ENCODE measurements around the gene TIGD4. TPM values are rescaled to one million over a fixed set of nuclear protein-coding genes. Genes with fewer than 3 reads are reported as not detected.

TIGD4 gene
- polyA plus RNA-seq, 1 donor from 2014 or later: 0.28 TPM

DNA sequence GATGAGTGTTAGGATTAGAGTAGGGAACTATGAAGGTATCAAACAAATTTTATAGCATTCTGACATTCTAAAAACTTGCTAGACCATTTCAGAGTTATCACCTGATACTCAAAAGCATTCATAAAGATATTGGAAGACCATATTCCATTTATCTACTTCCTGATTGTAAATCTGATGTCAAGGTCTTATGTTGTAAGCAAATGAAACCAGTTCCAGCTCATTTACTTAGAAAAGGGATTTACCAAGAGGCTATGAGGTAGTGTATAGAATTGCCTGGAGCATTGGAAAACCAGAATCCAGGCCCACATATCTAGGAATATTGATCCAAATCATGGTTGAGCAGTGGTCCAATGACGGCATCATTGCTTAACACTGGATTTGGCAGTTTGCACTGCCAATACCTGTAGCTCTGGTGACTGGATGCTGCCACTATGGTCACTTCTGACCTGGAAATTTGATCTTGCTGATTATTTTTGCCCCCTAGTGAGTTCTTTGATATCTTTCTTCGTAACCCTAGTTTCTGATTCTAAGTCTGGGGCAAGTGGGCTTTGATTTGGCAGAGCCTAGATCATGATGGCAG, 25.6 kb upstream of the TIGD4 start:
- Mint-ChIP-seq H3K36me3 (peaks cover 9% of the 10 kb centered on the region), H3K9me3 (no peaks in the 10 kb centered on the region), H3K4me3 (no peak overlapping the region), H3K27ac (no peak overlapping the region), H3K4me1 (peaks cover 19 to 26% (median 20%) of the 10 kb centered on the region in 3 donors), H3K27me3 (no peaks in the 10 kb centered on the region)

DNA sequence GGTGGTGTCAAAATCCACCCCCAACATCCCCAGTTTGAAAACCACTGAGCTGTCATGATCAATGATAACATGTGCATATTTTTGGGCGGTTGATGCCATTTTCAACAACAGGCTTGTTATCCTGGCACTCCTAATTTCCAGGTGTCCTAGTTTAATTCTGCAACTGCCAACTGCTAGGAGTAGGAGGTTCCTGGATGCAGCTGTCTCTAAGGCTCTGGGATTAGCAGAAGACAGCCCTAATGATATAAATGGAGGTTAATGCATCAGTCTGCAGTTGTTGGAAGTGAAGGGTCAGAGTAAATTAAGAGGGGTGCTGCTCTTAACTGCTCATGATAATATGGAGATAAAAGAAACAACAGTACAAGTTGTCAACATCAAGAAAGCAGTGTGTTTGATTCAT, 24.0 kb upstream of the TIGD4 start:
- Mint-ChIP-seq H3K27ac (no peak overlapping the region), H3K27me3 (no peaks in the 10 kb centered on the region), H3K36me3 (peaks cover 7% of the 10 kb centered on the region), H3K9me3 (no peaks in the 10 kb centered on the region), H3K4me1 (peaks cover 18 to 26% (median 23%) of the 10 kb centered on the region in 3 donors), H3K4me3 (no peak overlapping the region)

DNA sequence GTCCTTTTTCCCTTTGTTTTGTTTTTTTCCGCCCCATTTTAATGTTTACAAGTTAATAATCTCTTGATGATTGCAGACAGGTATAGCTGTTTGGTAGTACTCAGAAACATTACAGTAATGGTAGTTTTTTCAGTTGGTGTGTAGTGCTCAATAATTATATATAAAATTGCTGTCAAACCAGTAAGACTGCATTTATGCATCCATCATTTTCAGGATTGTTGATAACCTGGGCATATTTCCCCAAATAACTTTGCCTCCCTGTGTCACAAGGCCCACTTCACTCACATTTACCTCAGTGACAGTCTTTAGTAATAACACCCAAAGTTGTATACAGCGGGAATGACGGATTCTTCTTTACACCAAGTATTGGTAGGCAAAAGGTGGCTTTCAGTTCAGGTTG, 16.4 kb upstream of the TIGD4 start:
- no peak overlapping the region for H3K27ac Mint-ChIP-seq
- peaks cover 7 to 17% (median 14%) of the 10 kb centered on the region in 3 donors for H3K4me1 Mint-ChIP-seq
- peaks cover 2% of the 10 kb centered on the region for H3K36me3 Mint-ChIP-seq
- H3K9me3 Mint-ChIP-seq: no peaks in the 10 kb centered on the region
- H3K27me3 Mint-ChIP-seq: no peaks in the 10 kb centered on the region
- H3K4me3 Mint-ChIP-seq: peak overlapping the region in 1 of 4 donors; percentile 49

DNA sequence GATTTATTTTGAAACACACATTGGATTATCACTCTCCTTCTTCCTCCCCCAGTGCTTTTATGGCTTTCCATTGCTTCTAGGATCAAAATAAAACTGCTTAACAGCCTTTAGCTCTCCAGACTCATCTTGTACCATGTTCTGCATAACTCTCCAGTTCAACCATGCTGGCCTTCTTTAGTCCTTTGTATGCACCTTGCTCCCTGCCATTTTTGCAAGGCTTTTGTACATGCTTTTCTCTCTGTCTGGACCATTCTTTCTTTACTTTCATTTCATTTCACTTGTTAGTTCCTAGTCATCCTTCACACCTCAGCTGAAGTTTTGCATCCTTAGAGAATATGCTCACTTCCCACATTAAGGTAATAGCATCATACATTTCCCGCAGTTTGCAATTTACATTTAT, 7.1 kb upstream of the TIGD4 start:
- Mint-ChIP-seq H3K4me3 (peak overlapping the region; percentile 9 to 30 (median 24)), H3K4me1 (peaks cover 28 to 41% (median 40%) of the 10 kb centered on the region in 3 donors), H3K27me3 (no peaks in the 10 kb centered on the region), H3K9me3 (no peaks in the 10 kb centered on the region), H3K36me3 (no peaks in the 10 kb centered on the region), H3K27ac (peak overlapping the region in 2 of 3 donors; percentile 3 to 69)

DNA sequence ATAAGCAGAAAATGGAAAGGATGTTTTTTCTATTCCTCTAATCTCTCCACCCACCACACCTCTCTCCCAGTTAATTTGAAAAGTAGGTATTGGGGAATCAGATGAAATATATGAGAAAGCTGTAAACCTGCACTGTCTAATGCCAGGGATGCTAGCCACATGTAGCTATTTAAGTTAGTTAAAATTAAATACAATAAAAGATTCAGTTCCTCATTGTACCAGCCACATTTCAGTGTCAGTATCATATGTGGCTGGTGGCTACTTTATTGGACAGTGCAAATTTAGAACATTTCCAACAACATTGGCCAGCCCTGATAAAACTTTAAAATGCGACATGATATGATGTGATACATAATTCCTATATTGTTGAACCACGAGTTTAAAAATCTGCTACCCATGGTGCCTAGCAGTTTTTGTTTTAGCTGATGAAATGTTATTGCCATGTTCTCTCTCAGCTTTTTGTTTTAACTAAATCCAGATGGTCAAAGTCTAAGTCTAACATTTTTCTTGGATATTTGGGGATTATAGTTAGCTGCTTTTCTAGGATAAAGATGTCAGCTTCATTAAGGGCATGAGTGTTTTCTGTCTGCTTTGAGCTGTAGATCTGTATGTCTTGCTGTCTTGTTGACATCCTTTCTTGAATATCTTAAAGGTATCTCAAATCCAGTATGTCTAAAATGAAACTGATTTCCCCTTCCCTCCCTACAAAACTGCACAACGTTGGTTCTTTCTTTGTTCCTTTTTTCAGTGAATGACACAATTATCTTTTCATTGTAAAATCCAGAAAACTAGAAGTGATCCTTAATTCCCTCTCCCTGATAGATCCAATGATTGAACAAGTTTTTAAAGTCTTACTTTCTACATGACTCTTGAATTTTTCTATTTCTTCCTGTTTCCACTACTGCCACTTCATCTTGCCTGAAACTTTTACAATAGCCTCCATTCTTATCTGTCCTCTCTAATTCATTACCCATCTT, 6.4 kb upstream of the TIGD4 start:
- peak overlapping the region in 3 of 4 donors; percentile 1 to 30 (median 9) for H3K4me3 Mint-ChIP-seq
- H3K36me3 Mint-ChIP-seq: no peaks in the 10 kb centered on the region
- H3K27me3 Mint-ChIP-seq: no peaks in the 10 kb centered on the region
- no peaks in the 10 kb centered on the region for H3K9me3 Mint-ChIP-seq
- H3K27ac Mint-ChIP-seq: peak overlapping the region in 2 of 3 donors; percentile 3 to 69
- H3K4me1 Mint-ChIP-seq: peaks cover 30 to 45% (median 41%) of the 10 kb centered on the region in 3 donors

DNA sequence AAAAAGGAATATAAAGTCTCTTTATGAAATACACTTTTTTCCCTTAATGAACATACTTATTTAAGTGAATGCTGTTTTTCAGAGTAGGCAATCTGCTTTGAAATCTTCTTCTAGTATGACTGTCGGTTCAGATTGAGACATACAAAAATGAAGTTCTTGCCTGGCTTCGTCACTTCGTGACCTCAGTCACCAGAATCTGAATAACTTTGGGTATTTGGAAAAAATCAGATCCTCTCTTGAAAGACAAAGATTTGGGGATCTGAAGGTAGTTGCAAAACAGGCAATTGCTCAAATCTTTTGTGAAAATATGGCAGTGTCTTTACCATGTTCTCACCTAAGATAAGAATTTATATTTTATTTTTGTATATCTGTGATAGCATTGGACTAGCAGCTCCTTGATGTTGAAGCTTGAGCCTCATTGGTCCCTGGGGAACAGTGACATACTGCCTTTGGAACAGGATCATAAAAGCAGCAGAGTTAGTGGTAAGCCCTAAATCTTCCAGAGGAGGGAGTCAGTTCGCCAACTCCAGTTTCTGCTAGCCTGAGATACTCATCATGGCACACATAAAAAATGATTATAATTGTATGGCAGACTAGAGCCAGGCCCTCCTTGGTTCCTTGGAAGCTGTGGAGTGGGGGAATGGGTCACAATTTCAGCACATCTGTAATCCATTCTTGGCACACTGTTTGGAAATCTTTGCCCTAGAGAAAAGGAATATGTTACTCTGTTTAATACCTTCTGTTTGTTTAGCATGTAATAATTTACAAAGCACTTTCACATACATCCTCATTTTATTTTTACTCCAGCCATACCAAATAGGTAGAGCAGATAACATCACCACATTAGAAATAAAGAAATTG, 5.2 kb upstream of the TIGD4 start:
- peaks cover 38 to 51% (median 50%) of the 10 kb centered on the region in 3 donors for H3K4me1 Mint-ChIP-seq
- H3K36me3 Mint-ChIP-seq: no peaks in the 10 kb centered on the region
- peak overlapping the region in 1 of 4 donors; percentile 28 for H3K4me3 Mint-ChIP-seq
- H3K27ac Mint-ChIP-seq: peak overlapping the region in 2 of 3 donors; percentile 69 to 81
- no peaks in the 10 kb centered on the region for H3K27me3 Mint-ChIP-seq
- no peaks in the 10 kb centered on the region for H3K9me3 Mint-ChIP-seq

DNA sequence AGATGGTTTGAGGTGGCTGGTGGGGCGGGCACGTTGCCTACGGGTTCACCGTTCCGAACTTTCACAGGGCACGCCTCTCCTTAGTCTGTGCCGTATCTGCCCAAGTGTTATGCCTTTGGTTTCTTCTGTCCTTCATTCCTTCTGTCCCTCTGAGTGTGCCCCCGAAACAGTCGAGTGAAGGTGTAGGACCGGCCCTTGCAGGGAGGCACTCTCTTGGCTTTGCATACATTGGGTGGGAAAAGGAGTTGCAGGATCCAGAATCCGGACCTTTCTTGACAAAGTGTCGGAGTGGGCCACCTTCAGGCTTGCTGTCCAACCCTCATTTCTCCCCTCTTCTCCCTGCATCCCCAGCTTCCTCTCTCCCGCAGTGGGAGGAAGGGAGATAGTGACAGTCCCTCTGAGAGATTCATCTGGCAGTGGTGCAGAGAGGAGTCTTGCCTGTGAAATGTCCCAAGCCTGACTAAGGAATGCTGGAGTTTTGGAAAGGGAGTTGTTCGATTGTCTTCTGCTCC, 793 bp upstream of the TIGD4 start:
- peak overlapping the region; percentile 93 to 99 (median 98) for H3K27ac Mint-ChIP-seq
- H3K27me3 Mint-ChIP-seq: no peaks in the 10 kb centered on the region
- H3K4me1 Mint-ChIP-seq: peaks cover 38 to 53% (median 44%) of the 10 kb centered on the region in 3 donors
- H3K9me3 Mint-ChIP-seq: no peaks in the 10 kb centered on the region
- H3K4me3 Mint-ChIP-seq: peak overlapping the region; percentile 97 to 100 (median 100)
- H3K36me3 Mint-ChIP-seq: no peaks in the 10 kb centered on the region

DNA sequence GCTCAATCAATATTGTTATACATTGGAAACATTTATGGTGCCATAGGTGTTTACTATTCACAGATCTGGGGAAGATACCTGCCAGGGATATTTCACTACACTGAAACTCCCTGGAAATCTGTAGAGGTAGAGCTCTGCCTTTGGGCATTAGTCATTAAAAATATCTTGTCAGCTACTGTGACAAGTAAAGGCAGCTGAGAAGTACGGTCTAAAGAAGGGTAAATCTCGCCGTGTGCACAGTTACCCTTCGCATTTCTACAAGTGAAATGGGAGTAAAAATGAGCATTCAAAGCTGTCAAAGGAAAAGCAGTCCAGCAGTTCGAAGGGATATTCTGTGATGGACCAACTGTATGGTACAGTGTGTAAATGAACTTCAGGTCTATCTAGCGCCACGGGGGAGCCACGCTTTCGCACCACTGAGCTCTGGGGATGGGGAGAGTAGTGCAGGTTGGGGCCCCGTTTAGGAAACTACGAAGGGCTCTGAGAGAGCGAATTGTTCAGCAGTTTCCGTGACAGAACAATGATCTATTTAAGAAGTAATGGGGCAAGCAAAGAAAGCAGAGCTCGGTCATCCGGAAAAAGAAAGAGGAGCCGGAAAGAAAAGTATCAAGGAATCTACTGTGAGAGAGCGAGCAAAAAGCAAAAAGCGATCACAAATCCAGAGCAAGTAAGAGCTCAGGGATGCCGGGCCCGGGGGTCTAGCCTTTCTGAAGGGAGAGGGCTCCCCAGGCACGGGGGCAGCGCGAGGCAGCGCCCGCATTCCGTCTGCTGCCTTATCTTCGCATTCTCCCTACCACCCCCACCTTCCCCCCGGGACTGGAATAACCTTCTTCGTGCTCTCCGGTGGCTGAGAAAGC, 646 bp downstream of the TIGD4 start:
- H3K4me1 Mint-ChIP-seq: peaks cover 37 to 49% (median 38%) of the 10 kb centered on the region in 3 donors
- H3K9me3 Mint-ChIP-seq: no peaks in the 10 kb centered on the region
- H3K27me3 Mint-ChIP-seq: no peaks in the 10 kb centered on the region
- no peaks in the 10 kb centered on the region for H3K36me3 Mint-ChIP-seq
- peak overlapping the region; percentile 93 to 99 (median 98) for H3K27ac Mint-ChIP-seq
- H3K4me3 Mint-ChIP-seq: peak overlapping the region; percentile 97 to 100 (median 100)

DNA sequence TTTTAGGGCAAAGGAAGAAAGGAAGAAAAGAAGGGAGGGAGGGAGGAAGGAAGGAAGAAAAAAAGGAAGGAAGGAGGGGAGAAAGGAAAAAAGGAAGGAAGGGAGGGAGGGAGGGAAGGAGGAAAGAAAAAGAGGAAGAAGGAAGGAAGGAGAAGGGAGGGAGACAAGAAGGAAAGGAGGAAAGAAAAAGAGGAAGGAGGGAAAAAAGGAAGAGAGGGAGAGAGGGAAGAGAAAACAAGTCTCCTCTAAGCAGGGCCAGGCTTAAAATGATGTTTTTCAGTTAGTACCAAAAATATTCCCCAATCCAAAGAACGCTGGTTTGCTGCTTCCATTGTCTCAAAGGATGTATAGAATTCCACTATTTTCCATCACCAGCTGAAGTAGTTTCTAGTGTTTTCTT, 2.0 kb downstream of the TIGD4 start:
- Mint-ChIP-seq H3K9me3 (no peaks in the 10 kb centered on the region), H3K36me3 (no peaks in the 10 kb centered on the region), H3K27me3 (no peaks in the 10 kb centered on the region), H3K4me3 (peak overlapping the region in 1 of 4 donors; percentile 100), H3K27ac (no peak overlapping the region), H3K4me1 (peaks cover 30 to 46% (median 33%) of the 10 kb centered on the region in 3 donors)

DNA sequence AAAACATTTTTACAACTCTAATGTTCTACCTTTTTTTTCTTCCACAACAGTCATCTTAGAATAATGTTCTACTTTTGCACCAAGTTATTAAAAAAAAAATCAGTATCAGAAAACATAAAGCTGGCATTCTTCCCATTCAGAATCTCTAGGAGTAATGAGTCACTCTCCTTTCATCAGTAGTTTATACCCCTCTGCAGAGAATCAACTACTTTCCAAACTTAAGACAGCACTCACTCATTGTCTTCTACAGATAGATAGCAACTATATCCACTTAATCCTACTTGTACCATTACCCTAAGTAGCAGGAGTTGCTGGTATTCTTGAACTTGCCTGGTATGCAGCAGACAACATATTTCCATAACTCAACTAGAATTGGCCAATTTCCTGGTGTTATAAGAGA, 3.2 kb downstream of the TIGD4 start:
- Mint-ChIP-seq H3K36me3 (no peaks in the 10 kb centered on the region), H3K4me1 (peaks cover 21 to 36% (median 27%) of the 10 kb centered on the region in 3 donors), H3K9me3 (no peaks in the 10 kb centered on the region), H3K4me3 (peak overlapping the region in 1 of 4 donors; percentile 61), H3K27me3 (no peaks in the 10 kb centered on the region), H3K27ac (no peak overlapping the region)

DNA sequence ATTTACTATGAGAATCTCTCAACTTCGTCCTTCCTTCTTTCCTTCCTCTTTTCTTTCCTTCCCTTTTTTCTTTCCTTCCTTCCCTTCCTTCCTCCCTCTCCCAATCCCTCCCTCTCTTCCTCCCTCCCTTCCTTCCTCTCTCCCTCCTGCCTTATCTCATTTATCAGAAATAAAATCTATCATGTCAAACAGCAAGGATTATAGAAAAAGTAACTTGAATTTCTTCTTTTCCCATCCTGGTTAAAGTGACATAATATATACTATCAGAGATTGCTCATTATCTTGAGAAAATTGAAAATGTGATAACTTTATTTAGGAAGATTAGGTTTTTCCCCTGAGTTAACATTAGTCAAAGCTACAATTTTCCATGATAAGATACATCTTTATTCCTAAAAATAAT, 5.6 kb downstream of the TIGD4 start:
- Mint-ChIP-seq H3K4me3 (no peak overlapping the region), H3K27me3 (no peaks in the 10 kb centered on the region), H3K4me1 (peaks cover 12 to 18% (median 17%) of the 10 kb centered on the region in 3 donors), H3K9me3 (no peaks in the 10 kb centered on the region), H3K36me3 (no peaks in the 10 kb centered on the region), H3K27ac (no peak overlapping the region)

DNA sequence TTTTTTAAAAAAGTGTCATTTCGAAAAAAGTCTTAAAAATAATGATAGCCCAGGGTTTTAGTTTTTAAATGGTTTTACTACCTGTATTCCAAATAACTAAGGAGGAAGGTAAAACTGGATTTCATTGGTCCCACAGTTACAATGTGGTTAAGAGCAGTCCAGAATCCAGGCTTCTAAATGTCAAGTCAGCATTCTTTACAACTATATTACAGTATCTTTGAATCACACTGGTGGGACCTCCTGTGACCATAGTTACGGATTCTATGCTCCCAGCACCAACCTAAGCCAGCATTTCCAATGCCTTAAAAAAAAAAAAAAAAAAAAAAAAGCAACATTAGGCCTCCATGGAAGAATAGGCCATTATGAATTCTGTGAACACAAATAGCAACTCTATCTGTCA, 6.2 kb downstream of the TIGD4 start:
- Mint-ChIP-seq H3K36me3 (no peaks in the 10 kb centered on the region), H3K27me3 (no peaks in the 10 kb centered on the region), H3K9me3 (no peaks in the 10 kb centered on the region), H3K4me1 (peaks cover 7 to 12% (median 11%) of the 10 kb centered on the region in 3 donors), H3K4me3 (no peak overlapping the region), H3K27ac (no peak overlapping the region)

DNA sequence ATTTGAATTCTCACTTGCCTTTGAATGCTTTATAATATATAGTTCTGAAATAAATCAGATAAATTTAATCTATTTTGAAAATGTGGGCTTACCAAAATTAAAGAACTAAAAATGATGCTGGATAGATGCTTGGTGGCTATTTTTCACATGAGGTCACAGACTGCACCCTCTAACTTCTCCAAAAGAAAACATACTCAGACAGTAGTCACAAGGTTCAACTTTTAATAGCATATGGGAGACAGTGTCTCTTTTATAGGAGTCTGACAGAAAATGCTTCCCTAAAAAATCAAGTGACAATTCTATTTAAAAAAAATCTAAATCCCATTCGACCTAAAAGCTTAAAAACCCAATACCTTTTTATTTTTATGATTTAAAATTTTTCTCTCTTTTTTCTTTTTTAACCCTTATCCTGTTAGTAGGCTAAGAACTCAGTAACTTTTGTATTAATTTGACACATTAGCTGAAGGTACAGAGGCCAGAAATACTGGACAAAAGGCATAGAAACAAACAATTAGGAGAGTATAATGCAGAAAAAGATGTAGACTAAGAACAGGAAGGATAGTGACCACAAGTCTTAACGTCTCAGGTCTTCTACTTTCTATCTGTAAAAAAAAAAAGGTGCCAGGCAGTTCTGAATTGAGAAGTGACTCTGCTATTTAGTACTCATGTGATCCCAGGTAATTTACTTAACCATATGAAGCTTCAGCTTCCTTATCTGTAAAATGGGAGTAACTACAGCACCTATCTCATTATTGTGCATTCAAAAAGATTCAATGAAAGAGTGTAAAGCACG, 7.6 kb downstream of the TIGD4 start:
- Mint-ChIP-seq H3K4me3 (no peak overlapping the region), H3K4me1 (peaks cover 2 to 7% (median 4%) of the 10 kb centered on the region in 3 donors), H3K36me3 (no peaks in the 10 kb centered on the region), H3K27me3 (no peaks in the 10 kb centered on the region), H3K9me3 (no peaks in the 10 kb centered on the region), H3K27ac (no peak overlapping the region)
